ENCODE data around the gene SMCO2.

GRCh38 chr12:27549236-27549800 lies 102.8 kb downstream of the SMCO2 start:
- TF ChIP-seq POLR2AphosphoS5 (IDR thresholded peaks at IDR 0.05) (no peak), POLR2A (IDR thresholded peaks at IDR 0.05) (no peak)
